Kidney epithelial cell (primary cell): ENCODE data around the gene TMEM144. TPM values are rescaled to one million over a fixed set of nuclear protein-coding genes. Genes with fewer than 3 reads are reported as not detected.
"Not testable (repeated sequence)": the region's sequence is repeated elsewhere in the genome, so short reads cannot be mapped to it uniquely, and the experiment has no call there.

ENCODE experiments used
- DNase-seq: peaks from one replicate; pipeline ENCODE4 v3.0.0-alpha.2; 2010; ENCODE audit warnings: low read depth
- H3K27me3 ChIP-seq: 2 replicates; pipeline ENCODE4 v1.6.0; 2011; ENCODE audit warnings: low read length; ENCODE audit not compliant: control insufficient read depth, insufficient read depth
- H3K36me3 ChIP-seq: 2 replicates; pipeline ENCODE4 v1.5.1; 2011; ENCODE audit warnings: low read length; ENCODE audit not compliant: control insufficient read depth, insufficient read depth
- H3K4me3 ChIP-seq: 2 replicates; pipeline ENCODE4 v1.5.1; 2011; ENCODE audit warnings: low read depth, mild to moderate bottlenecking, control low read depth, low read length
- CTCF ChIP-seq: IDR thresholded peaks from 2 replicates; pipeline ENCODE4 v1.5.1; 2011; ENCODE audit warnings: mild to moderate bottlenecking, moderate library complexity, low read length, control low read depth, inconsistent platforms; ENCODE audit not compliant: insufficient read depth, poor library complexity, severe bottlenecking
- total RNA-seq: library from RNA; depleted of rRNA; stranded (reverse); fragments of >200 nt; gene quantifications from 2 replicates; pipeline ENCODE4 v1.2.3, GENCODE V29; 2015

The TMEM144 gene
- total RNA-seq, 1 donor from 2014 or later: 12.2 TPM

- Histone ChIP-seq H3K27me3 (no peaks in the 10 kb centered on the region), H3K36me3 (no peaks in the 10 kb centered on the region), H3K4me3 (no peak overlapping the region)
- no peak for TF ChIP-seq CTCF
- no peak for DNase-seq
Measured at GRCh38 chr4:158214856-158215255, 4.6 kb downstream of the TMEM144 start.

- Histone ChIP-seq H3K36me3 (no peaks in the 10 kb centered on the region), H3K27me3 (no peaks in the 10 kb centered on the region), H3K4me3 (no peak overlapping the region)
- TF ChIP-seq CTCF: no peak
- no peak for DNase-seq
Measured at GRCh38 chr4:158217763-158218162, 7.5 kb downstream of the TMEM144 start.

- no peak for TF ChIP-seq CTCF
- no peak for DNase-seq
- no peaks in the 10 kb centered on the region for H3K27me3 ChIP-seq
- no peaks in the 10 kb centered on the region for H3K36me3 ChIP-seq
- H3K4me3 ChIP-seq: no peak overlapping the region
Measured at GRCh38 chr4:158219623-158220022, 9.3 kb downstream of the TMEM144 start.

- not testable (repeated sequence) for H3K27me3 ChIP-seq, H3K36me3 ChIP-seq, DNase-seq, H3K4me3 ChIP-seq
Measured at GRCh38 chr4:158224318-158224717, 14.0 kb downstream of the TMEM144 start.

GRCh38 chr4:158224999-158225398 lies 14.7 kb downstream of the TMEM144 start:
- H3K27me3 ChIP-seq, H3K4me3 ChIP-seq, DNase-seq, H3K36me3 ChIP-seq: not testable (repeated sequence)

- not testable (repeated sequence) for H3K36me3 ChIP-seq, H3K27me3 ChIP-seq
Measured at GRCh38 chr4:158227880-158228279, 17.6 kb downstream of the TMEM144 start.

GRCh38 chr4:158228399-158228798 lies 18.1 kb downstream of the TMEM144 start:
- H3K27me3 ChIP-seq, H3K4me3 ChIP-seq, H3K36me3 ChIP-seq, DNase-seq: not testable (repeated sequence)

More at GRCh38 chr4:158227880-158228279, 17.6 kb downstream of the TMEM144 start:
- DNase-seq, H3K4me3 ChIP-seq: not testable (repeated sequence)

GRCh38 chr4:158229768-158230167 lies 19.5 kb downstream of the TMEM144 start:
- no peak for DNase-seq

More at GRCh38 chr4:158229768-158230167, 19.5 kb downstream of the TMEM144 start:
- Histone ChIP-seq H3K36me3 (no peaks in the 10 kb centered on the region), H3K27me3 (no peaks in the 10 kb centered on the region), H3K4me3 (no peak overlapping the region)
- no peak for TF ChIP-seq CTCF
